H9 (cell line): ENCODE data around the gene CEP112. TPM values are rescaled to one million over a fixed set of nuclear protein-coding genes. Genes with fewer than 3 reads are reported as not detected.

Experiments used
- DNase-seq: peaks from one replicate; pipeline ENCODE4 v3.0.0-alpha.2; 2017
- H2AFZ ChIP-seq: one replicate; pipeline ENCODE4 v1.6.1; 2013; ENCODE audit warnings: mild to moderate bottlenecking, low read length, control low read depth, moderate library complexity
- H2AK5ac ChIP-seq: 2 replicates; pipeline ENCODE4 v1.6.1; 2013; ENCODE audit warnings: low read length, control low read depth, mixed read lengths; ENCODE audit not compliant: insufficient read length
- H2BK120ac ChIP-seq: one replicate; pipeline ENCODE4 v1.6.1; 2013; ENCODE audit warnings: low read depth, mild to moderate bottlenecking, low read length, control low read depth, inconsistent platforms; ENCODE audit not compliant: poor library complexity, severe bottlenecking
- H2BK12ac ChIP-seq: 2 replicates; pipeline ENCODE4 v1.6.1; 2013; ENCODE audit warnings: low read length, control low read depth, mixed read lengths, low read depth; ENCODE audit not compliant: insufficient read length
- H2BK15ac ChIP-seq: 2 replicates; pipeline ENCODE4 v1.6.1; 2013; ENCODE audit warnings: low read depth, low read length, control low read depth
- H2BK20ac ChIP-seq: one replicate; pipeline ENCODE4 v1.6.1; 2013; ENCODE audit warnings: low read depth, mild to moderate bottlenecking, low read length, control low read depth, inconsistent platforms; ENCODE audit not compliant: poor library complexity, severe bottlenecking
- H2BK5ac ChIP-seq: 2 replicates; pipeline ENCODE4 v1.6.1; 2013; ENCODE audit warnings: low read length, control low read depth, mixed read lengths; ENCODE audit not compliant: insufficient read length
- H3K14ac ChIP-seq: 2 replicates; pipeline ENCODE4 v1.6.1; 2013; ENCODE audit warnings: low read length, control low read depth; ENCODE audit not compliant: insufficient read depth
- H3K18ac ChIP-seq: 2 replicates; pipeline ENCODE4 v1.6.1; 2013; ENCODE audit warnings: low read depth, mild to moderate bottlenecking, mixed read lengths, low read length, control low read depth; ENCODE audit not compliant: insufficient read length
- H3K23ac ChIP-seq: 2 replicates; pipeline ENCODE4 v1.6.1; 2013; ENCODE audit warnings: low read length, control low read depth, mixed read lengths, low read depth; ENCODE audit not compliant: insufficient read length
- H3K23me2 ChIP-seq: 2 replicates; pipeline ENCODE4 v1.6.1; 2013; ENCODE audit warnings: low read depth, mild to moderate bottlenecking, mixed read lengths, low read length, control low read depth; ENCODE audit not compliant: insufficient read length, poor library complexity, severe bottlenecking
- H3K27ac ChIP-seq: 2 replicates; pipeline ENCODE4 v1.5.1; 2013; ENCODE audit warnings: low read length, control low read depth, mixed read lengths, low read depth; ENCODE audit not compliant: insufficient read length
- H3K27me3 ChIP-seq: 2 replicates; pipeline ENCODE4 v1.6.1; 2013; ENCODE audit warnings: low read length, control low read depth, inconsistent platforms; ENCODE audit not compliant: insufficient read depth
- H3K4ac ChIP-seq: 2 replicates; pipeline ENCODE4 v1.6.1; 2013; ENCODE audit warnings: low read depth, mild to moderate bottlenecking, control low read depth, inconsistent platforms, low read length, moderate library complexity
- H3K4me1 ChIP-seq: 2 replicates; pipeline ENCODE4 v1.6.1; 2013; ENCODE audit warnings: low read length, control low read depth, inconsistent platforms; ENCODE audit not compliant: insufficient read depth
- H3K4me2 ChIP-seq: 2 replicates; pipeline ENCODE4 v1.6.1; 2013; ENCODE audit warnings: low read length, control low read depth, mixed read lengths; ENCODE audit not compliant: insufficient read length, insufficient read depth
- H3K56ac ChIP-seq: 2 replicates; pipeline ENCODE4 v1.6.1; 2013; ENCODE audit warnings: low read depth, mild to moderate bottlenecking, mixed read lengths, low read length, control low read depth; ENCODE audit not compliant: insufficient read length
- H3K79me1 ChIP-seq: 2 replicates; pipeline ENCODE4 v1.6.1; 2013; ENCODE audit warnings: low read depth, mild to moderate bottlenecking, moderate library complexity, low read length, control low read depth, inconsistent platforms; ENCODE audit not compliant: insufficient read depth, poor library complexity, severe bottlenecking
- H3K79me2 ChIP-seq: 2 replicates; pipeline ENCODE4 v1.6.1; 2013; ENCODE audit warnings: low read length, control low read depth, inconsistent platforms; ENCODE audit not compliant: insufficient read depth
- H3K9ac ChIP-seq: 2 replicates; pipeline ENCODE4 v1.6.1; 2013; ENCODE audit warnings: low read length, control low read depth, mixed read lengths; ENCODE audit not compliant: insufficient read length; ENCODE audit errors: extremely low read depth
- H3K9me3 ChIP-seq: one replicate; pipeline ENCODE4 v1.6.1; 2013; ENCODE audit warnings: low read depth, low read length, inconsistent platforms; ENCODE audit not compliant: control insufficient read depth
- H3T11ph ChIP-seq: one replicate; pipeline ENCODE4 v1.6.1; 2013; ENCODE audit warnings: mild to moderate bottlenecking, low read length, control low read depth, inconsistent platforms
- H4K20me1 ChIP-seq: one replicate; pipeline ENCODE4 v1.6.1; 2013; ENCODE audit not compliant: control insufficient read depth, insufficient read length, insufficient read depth
- H4K5ac ChIP-seq: 2 replicates; pipeline ENCODE4 v1.6.1; 2013; ENCODE audit warnings: low read depth, mild to moderate bottlenecking, mixed read lengths, low read length, control low read depth; ENCODE audit not compliant: insufficient read length
- H4K8ac ChIP-seq: replicated peaks from 2 replicates; pipeline ENCODE4 v1.6.1; 2013; ENCODE audit warnings: low read length, control low read depth, mixed read lengths, low read depth; ENCODE audit not compliant: insufficient read length
- H4K91ac ChIP-seq: 2 replicates; pipeline ENCODE4 v1.6.1; 2013; ENCODE audit warnings: low read depth, mild to moderate bottlenecking, moderate library complexity, mixed read lengths, low read length, control low read depth; ENCODE audit not compliant: insufficient read length
- H3K27ac Mint-ChIP-seq, 3 experiments: 2 replicates in 2 of 3; 3 replicates in 1 of 3; pipeline ENCODE4 v1.8.0; 2020 to 2021; ENCODE audit warnings: mixed read lengths in 3 of 3, mild to moderate bottlenecking in 1 of 3, moderate library complexity in 1 of 3
- H3K27me3 Mint-ChIP-seq: 2 replicates; pipeline ENCODE4 v1.8.0; 2021; ENCODE audit warnings: low read depth, mild to moderate bottlenecking, moderate library complexity, mixed read lengths
- H3K36me3 Mint-ChIP-seq, 3 experiments: 2 replicates in 2 of 3; 3 replicates in 1 of 3; pipeline ENCODE4 v1.8.0; 2020 to 2021; ENCODE audit warnings: low read depth in 3 of 3, mixed read lengths in 3 of 3; ENCODE audit not compliant: insufficient read depth in 1 of 3
- H3K4me1 Mint-ChIP-seq, 2 experiments: 2 replicates each; pipeline ENCODE4 v1.8.0; 2020; ENCODE audit warnings: mixed read lengths in 2 of 2
- H3K4me3 Mint-ChIP-seq, 2 experiments: 2 replicates in 1 of 2; 3 replicates in 1 of 2; pipeline ENCODE4 v1.8.0; 2020 to 2021; ENCODE audit warnings: mild to moderate bottlenecking in 2 of 2, mixed read lengths in 2 of 2, moderate library complexity in 1 of 2
- H3K9me3 Mint-ChIP-seq, 2 experiments: 2 replicates in 1 of 2; 3 replicates in 1 of 2; pipeline ENCODE4 v1.8.0; 2020; ENCODE audit warnings: mild to moderate bottlenecking in 2 of 2, mixed read lengths in 2 of 2, moderate library complexity in 1 of 2
- CTCF ChIP-seq: fragments of 200-600 bp; sonication (generic); conservative IDR thresholded peaks from 3 replicates; pipeline ENCODE4 v1.8.0; 2021; ENCODE audit warnings: antibody characterized with exemption, mild to moderate bottlenecking
- WGBS: extraction: QIAGEN DNeasy Blood & Tissue Kit; methylation state at CpG from one replicate; pipeline ENCODE4 v1.1.7; 2013; ENCODE audit warnings: missing lambda C conversion rate, low lambda C conversion rate, mixed read lengths; ENCODE audit not compliant: insufficient read length; ENCODE audit errors: extremely low coverage; 5-methylcytosine and 5-hydroxymethylcytosine counted together
- total RNA-seq: library from RNA; stranded (reverse); gene quantifications from 2 replicates; pipeline ENCODE4 v1.2.1, GENCODE V29; 2021

The CEP112 gene
- total RNA-seq, 1 experiment from 2014 or later, result 5.4 TPM

GRCh38 chr17:65589321-65589720, 602.6 kb downstream of the CEP112 start:
- H2BK5ac ChIP-seq, result no peak overlapping the region
- H3K79me1 ChIP-seq, result no peaks in the 10 kb centered on the region
- no peak for DNase-seq
- H3K27ac ChIP-seq, result no peak overlapping the region
- WGBS, result no CpG with 5 or more reads among the region's 5 CpGs
- no peaks in the 10 kb centered on the region for H3K27me3 ChIP-seq
- H2BK120ac ChIP-seq, result no peak overlapping the region
- no peak overlapping the region for H2AK5ac ChIP-seq
- H3K9me3 ChIP-seq, result no peaks in the 10 kb centered on the region
- no peak overlapping the region for H4K5ac ChIP-seq
- no peak overlapping the region for H3K23ac ChIP-seq
- H3K27me3 Mint-ChIP-seq, result peaks cover 6% of the 10 kb centered on the region
- TF ChIP-seq CTCF, result no peak
- H4K91ac ChIP-seq, result no peak overlapping the region
- H4K8ac ChIP-seq, result no peak overlapping the region
- H3K18ac ChIP-seq, result no peak overlapping the region
- H4K20me1 ChIP-seq, result no peaks in the 10 kb centered on the region
- no peaks in the 10 kb centered on the region for H3K79me2 ChIP-seq
- no peak overlapping the region for H3K4ac ChIP-seq
- H2AFZ ChIP-seq, result no peak overlapping the region
- H3K9ac ChIP-seq, result no peak overlapping the region
- H3K4me1 Mint-ChIP-seq, result peaks cover 39 to 43% of the 10 kb centered on the region in 2 experiments
- no peak overlapping the region for H3T11ph ChIP-seq
- no peak overlapping the region for H2BK15ac ChIP-seq
- no peak overlapping the region for H3K4me2 ChIP-seq
- H3K27ac Mint-ChIP-seq, result no peak overlapping the region
- H3K23me2 ChIP-seq, result no peaks in the 10 kb centered on the region
- H3K9me3 Mint-ChIP-seq, result no peaks in the 10 kb centered on the region; a peak in 1 of 5 replicates
- H3K4me3 Mint-ChIP-seq, result no peak overlapping the region
- H2BK20ac ChIP-seq, result no peak overlapping the region
- H3K14ac ChIP-seq, result no peak overlapping the region; the same call in 1 of the 2 replicates
- H3K4me1 ChIP-seq, result peaks cover 18% of the 10 kb centered on the region; the same call in 1 of the 2 replicates
- no peak overlapping the region for H3K56ac ChIP-seq
- no peak overlapping the region for H2BK12ac ChIP-seq
- H3K36me3 Mint-ChIP-seq, result peaks cover 0 to 2% (median 0%) of the 10 kb centered on the region in 3 experiments; a peak in 1 of 7 replicates
